ENCODE results near the gene ZBED1. TPM values are rescaled to one million over a fixed set of nuclear protein-coding genes. Genes with fewer than 3 reads are reported as not detected.

Gene ZBED1
- total and polyA plus RNA-seq, 2 donors from 2014 or later, result 20.6 to 40.7 TPM

- no peak for FAIRE-seq
- no peaks in the 10 kb centered on the region for H3K9me3 ChIP-seq (ENCODE audit: control insufficient read depth in 2 of 3, insufficient read depth in 1 of 3, low read length in 3 of 3)
- intact Hi-C loops (cut with DNase I), result no loop called here
- H3K36me3 ChIP-seq (ENCODE audit: control insufficient read depth in 2 of 3, insufficient read depth in 3 of 3, low read length in 3 of 3), result peaks cover 0 to 2% (median 0%) of the 10 kb centered on the region in 3 donors
- TF ChIP-seq, protein P1, sequence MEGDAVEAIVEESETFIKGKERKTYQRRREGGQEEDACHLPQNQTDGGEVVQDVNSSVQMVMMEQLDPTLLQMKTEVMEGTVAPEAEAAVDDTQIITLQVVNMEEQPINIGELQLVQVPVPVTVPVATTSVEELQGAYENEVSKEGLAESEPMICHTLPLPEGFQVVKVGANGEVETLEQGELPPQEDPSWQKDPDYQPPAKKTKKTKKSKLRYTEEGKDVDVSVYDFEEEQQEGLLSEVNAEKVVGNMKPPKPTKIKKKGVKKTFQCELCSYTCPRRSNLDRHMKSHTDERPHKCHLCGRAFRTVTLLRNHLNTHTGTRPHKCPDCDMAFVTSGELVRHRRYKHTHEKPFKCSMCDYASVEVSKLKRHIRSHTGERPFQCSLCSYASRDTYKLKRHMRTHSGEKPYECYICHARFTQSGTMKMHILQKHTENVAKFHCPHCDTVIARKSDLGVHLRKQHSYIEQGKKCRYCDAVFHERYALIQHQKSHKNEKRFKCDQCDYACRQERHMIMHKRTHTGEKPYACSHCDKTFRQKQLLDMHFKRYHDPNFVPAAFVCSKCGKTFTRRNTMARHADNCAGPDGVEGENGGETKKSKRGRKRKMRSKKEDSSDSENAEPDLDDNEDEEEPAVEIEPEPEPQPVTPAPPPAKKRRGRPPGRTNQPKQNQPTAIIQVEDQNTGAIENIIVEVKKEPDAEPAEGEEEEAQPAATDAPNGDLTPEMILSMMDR (IDR thresholded peaks at IDR 0.05; ENCODE audit: borderline replicate concordance, extremely low read depth, insufficient read depth), result no peak
- H3K4me1 ChIP-seq (ENCODE audit: control insufficient read depth in 2 of 3, insufficient read depth in 2 of 3, low read depth in 1 of 3, low read length in 3 of 3), result peaks cover 0 to 6% (median 0%) of the 10 kb centered on the region in 3 donors
- peak in 3 of 5 donors; percentile 57 to 70 (median 66) for DNase-seq
- no peak overlapping the region for H3K9ac ChIP-seq (ENCODE audit: low read length in 3 of 3)
- no peak overlapping the region for H3K27ac ChIP-seq (ENCODE audit: low read depth in 2 of 2, low read length in 2 of 2)
- H3K27me3 ChIP-seq (ENCODE audit: control insufficient read depth, insufficient read depth, low read length), result no peaks in the 10 kb centered on the region
- H3K4me3 ChIP-seq (ENCODE audit: low read length in 3 of 3), result no peak overlapping the region
Observed at GRCh38 chrX:2516623-2517022, 15.8 kb upstream of the ZBED1 start.

GRCh38 chrX:2514131-2514530 is 13.4 kb upstream of the ZBED1 start:
- Histone ChIP-seq H3K9ac (ENCODE audit: low read length in 3 of 3) (no peak overlapping the region), H3K36me3 (ENCODE audit: control insufficient read depth in 2 of 3, insufficient read depth in 3 of 3, low read length in 3 of 3) (no peaks in the 10 kb centered on the region), H3K4me1 (ENCODE audit: control insufficient read depth in 2 of 3, insufficient read depth in 2 of 3, low read depth in 1 of 3, low read length in 3 of 3) (peaks cover 0 to 6% (median 0%) of the 10 kb centered on the region in 3 donors), H3K4me3 (ENCODE audit: low read length in 3 of 3) (no peak overlapping the region), H3K27me3 (ENCODE audit: control insufficient read depth, insufficient read depth, low read length) (no peaks in the 10 kb centered on the region), H3K27ac (ENCODE audit: low read depth in 2 of 2, low read length in 2 of 2) (no peak overlapping the region), H3K9me3 (ENCODE audit: control insufficient read depth in 2 of 3, insufficient read depth in 1 of 3, low read length in 3 of 3) (no peaks in the 10 kb centered on the region)
- TF ChIP-seq, protein P1 (IDR thresholded peaks at IDR 0.05; ENCODE audit: borderline replicate concordance, extremely low read depth, insufficient read depth), result no peak
- intact Hi-C loops (cut with DNase I), result no loop called here
- no peak for DNase-seq
- FAIRE-seq, result no peak

GRCh38 chrX:2513121-2513664 is 12.4 kb upstream of the ZBED1 start:
- H3K27ac ChIP-seq (ENCODE audit: low read depth in 2 of 2, low read length in 2 of 2), result no peak overlapping the region
- intact Hi-C loops (cut with DNase I), result no loop called here
- no peaks in the 10 kb centered on the region for H3K9me3 ChIP-seq (ENCODE audit: control insufficient read depth in 2 of 3, insufficient read depth in 1 of 3, low read length in 3 of 3)
- peak in 3 of 5 donors; percentile 57 to 75 (median 74) for DNase-seq
- no peaks in the 10 kb centered on the region for H3K27me3 ChIP-seq (ENCODE audit: control insufficient read depth, insufficient read depth, low read length)
- no peak overlapping the region for H3K4me3 ChIP-seq (ENCODE audit: low read length in 3 of 3)
- no peaks in the 10 kb centered on the region for H3K36me3 ChIP-seq (ENCODE audit: control insufficient read depth in 2 of 3, insufficient read depth in 3 of 3, low read length in 3 of 3)
- TF ChIP-seq, protein P1 (IDR thresholded peaks at IDR 0.05; ENCODE audit: borderline replicate concordance, extremely low read depth, insufficient read depth), result no peak
- H3K9ac ChIP-seq (ENCODE audit: low read length in 3 of 3), result peak overlapping the region in 1 of 3 donors; percentile 19
- H3K4me1 ChIP-seq (ENCODE audit: control insufficient read depth in 2 of 3, insufficient read depth in 2 of 3, low read depth in 1 of 3, low read length in 3 of 3), result peaks cover 0 to 6% (median 0%) of the 10 kb centered on the region in 3 donors
- no peak for FAIRE-seq

GRCh38 chrX:2512501-2512900 is 11.7 kb upstream of the ZBED1 start:
- H3K9ac ChIP-seq (ENCODE audit: low read length in 3 of 3), result no peak overlapping the region
- FAIRE-seq (no peak), DNase-seq (no peak)
- no peaks in the 10 kb centered on the region for H3K27me3 ChIP-seq (ENCODE audit: control insufficient read depth, insufficient read depth, low read length)
- peaks cover 0 to 6% (median 0%) of the 10 kb centered on the region in 3 donors for H3K4me1 ChIP-seq (ENCODE audit: control insufficient read depth in 2 of 3, insufficient read depth in 2 of 3, low read depth in 1 of 3, low read length in 3 of 3)
- no peak overlapping the region for H3K27ac ChIP-seq (ENCODE audit: low read depth in 2 of 2, low read length in 2 of 2)
- no peaks in the 10 kb centered on the region for H3K9me3 ChIP-seq (ENCODE audit: control insufficient read depth in 2 of 3, insufficient read depth in 1 of 3, low read length in 3 of 3)
- no peak overlapping the region for H3K4me3 ChIP-seq (ENCODE audit: low read length in 3 of 3)
- intact Hi-C loops (cut with DNase I), result no loop called here
- TF ChIP-seq, protein P1 (IDR thresholded peaks at IDR 0.05; ENCODE audit: borderline replicate concordance, extremely low read depth, insufficient read depth), result no peak
- H3K36me3 ChIP-seq (ENCODE audit: control insufficient read depth in 2 of 3, insufficient read depth in 3 of 3, low read length in 3 of 3), result no peaks in the 10 kb centered on the region
